B cell (primary cell): Measurements from ENCODE around the gene FOXO1.

ENCODE experiments used
- EZH2 ChIP-seq: IDR thresholded peaks from 2 replicates; pipeline ENCODE4 v1.6.1; 2012; ENCODE audit warnings: borderline replicate concordance, low read depth, mild to moderate bottlenecking, moderate library complexity, low read length; ENCODE audit not compliant: insufficient read depth, poor library complexity, severe bottlenecking
- TF ChIP-seq, protein P1 (sequence below): fragments of 200-600 bp; IDR thresholded peaks from one replicate; pipeline ENCODE4 v1.8.0; 2022; ENCODE audit warnings: antibody characterized with exemption, mild to moderate bottlenecking

DNA sequence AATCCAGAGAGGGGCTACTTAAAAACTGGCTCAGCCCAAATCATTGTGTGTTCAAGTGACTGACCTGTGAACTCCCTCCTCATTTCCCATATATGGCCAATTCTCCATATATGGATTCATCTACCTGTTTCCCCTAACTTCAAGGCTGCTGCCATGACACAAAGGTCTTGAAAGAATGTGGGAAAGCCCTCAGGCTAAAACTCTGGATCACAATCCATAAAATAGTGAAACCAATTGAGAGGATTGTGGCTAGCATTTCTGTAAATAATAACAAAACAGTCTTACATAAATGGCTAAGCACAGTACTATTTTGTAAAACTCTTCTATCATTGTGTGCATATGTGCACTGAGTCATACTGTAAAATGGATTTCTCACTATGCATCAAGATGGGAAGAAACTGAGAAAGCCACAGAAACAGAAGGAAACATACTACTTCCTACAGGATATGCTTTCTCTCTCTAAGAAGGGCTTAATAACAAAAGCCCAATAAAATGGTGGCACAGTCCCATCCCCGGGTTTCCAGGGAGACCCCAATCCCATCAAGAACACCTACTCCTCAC lies 80.5 kb downstream of the FOXO1 start:
- TF ChIP-seq, protein P1, sequence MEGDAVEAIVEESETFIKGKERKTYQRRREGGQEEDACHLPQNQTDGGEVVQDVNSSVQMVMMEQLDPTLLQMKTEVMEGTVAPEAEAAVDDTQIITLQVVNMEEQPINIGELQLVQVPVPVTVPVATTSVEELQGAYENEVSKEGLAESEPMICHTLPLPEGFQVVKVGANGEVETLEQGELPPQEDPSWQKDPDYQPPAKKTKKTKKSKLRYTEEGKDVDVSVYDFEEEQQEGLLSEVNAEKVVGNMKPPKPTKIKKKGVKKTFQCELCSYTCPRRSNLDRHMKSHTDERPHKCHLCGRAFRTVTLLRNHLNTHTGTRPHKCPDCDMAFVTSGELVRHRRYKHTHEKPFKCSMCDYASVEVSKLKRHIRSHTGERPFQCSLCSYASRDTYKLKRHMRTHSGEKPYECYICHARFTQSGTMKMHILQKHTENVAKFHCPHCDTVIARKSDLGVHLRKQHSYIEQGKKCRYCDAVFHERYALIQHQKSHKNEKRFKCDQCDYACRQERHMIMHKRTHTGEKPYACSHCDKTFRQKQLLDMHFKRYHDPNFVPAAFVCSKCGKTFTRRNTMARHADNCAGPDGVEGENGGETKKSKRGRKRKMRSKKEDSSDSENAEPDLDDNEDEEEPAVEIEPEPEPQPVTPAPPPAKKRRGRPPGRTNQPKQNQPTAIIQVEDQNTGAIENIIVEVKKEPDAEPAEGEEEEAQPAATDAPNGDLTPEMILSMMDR: no peak
- TF ChIP-seq EZH2: no peak
